Measurements from ENCODE around the gene WWC2.

The WWC2 gene

GRCh38 chr4:183214912-183215488, 115.9 kb downstream of the WWC2 start:
- no peaks in the 10 kb centered on the region for H3K27me3 ChIP-seq (ENCODE audit: insufficient read depth, low read length)
- H3K9me3 ChIP-seq (ENCODE audit: low read length): no peaks in the 10 kb centered on the region
- H3K4me3 ChIP-seq (ENCODE audit: low read length): no peak overlapping the region
- peaks cover 9% of the 10 kb centered on the region for H3K36me3 ChIP-seq (ENCODE audit: insufficient read depth, low read length)
- no peak overlapping the region for H2AFZ ChIP-seq (ENCODE audit: low read depth, low read length)
- no peaks in the 10 kb centered on the region for H3K4me1 ChIP-seq (ENCODE audit: insufficient read depth, low read length)

- Histone ChIP-seq H3K4me1 (ENCODE audit: insufficient read depth, low read length) (no peaks in the 10 kb centered on the region), H3K4me3 (ENCODE audit: low read length) (no peak overlapping the region), H2AFZ (ENCODE audit: low read depth, low read length) (no peak overlapping the region), H3K9me3 (ENCODE audit: low read length) (no peaks in the 10 kb centered on the region), H3K27me3 (ENCODE audit: insufficient read depth, low read length) (no peaks in the 10 kb centered on the region), H3K36me3 (ENCODE audit: insufficient read depth, low read length) (no peaks in the 10 kb centered on the region)
Measured at GRCh38 chr4:183220236-183220635, 121.2 kb downstream of the WWC2 start.

GRCh38 chr4:183223053-183223452, 124.0 kb downstream of the WWC2 start:
- Histone ChIP-seq H2AFZ (ENCODE audit: low read depth, low read length) (no peak overlapping the region), H3K4me1 (ENCODE audit: insufficient read depth, low read length) (no peaks in the 10 kb centered on the region), H3K9me3 (ENCODE audit: low read length) (no peaks in the 10 kb centered on the region), H3K36me3 (ENCODE audit: insufficient read depth, low read length) (no peaks in the 10 kb centered on the region), H3K27me3 (ENCODE audit: insufficient read depth, low read length) (no peaks in the 10 kb centered on the region), H3K4me3 (ENCODE audit: low read length) (no peak overlapping the region)

GRCh38 chr4:183229397-183229796, 130.3 kb downstream of the WWC2 start:
- peaks cover 3% of the 10 kb centered on the region for H3K36me3 ChIP-seq (ENCODE audit: insufficient read depth, low read length)
- no peaks in the 10 kb centered on the region for H3K27me3 ChIP-seq (ENCODE audit: insufficient read depth, low read length)
- no peaks in the 10 kb centered on the region for H3K4me1 ChIP-seq (ENCODE audit: insufficient read depth, low read length)
- no peak overlapping the region for H2AFZ ChIP-seq (ENCODE audit: low read depth, low read length)
- H3K9me3 ChIP-seq (ENCODE audit: low read length): no peaks in the 10 kb centered on the region
- H3K4me3 ChIP-seq (ENCODE audit: low read length): no peak overlapping the region

- H3K9me3 ChIP-seq (ENCODE audit: low read length): peaks cover 2% of the 10 kb centered on the region
- no peak overlapping the region for H3K4me3 ChIP-seq (ENCODE audit: low read length)
- H3K36me3 ChIP-seq (ENCODE audit: insufficient read depth, low read length): peaks cover 19% of the 10 kb centered on the region
- peaks cover 24% of the 10 kb centered on the region for H3K4me1 ChIP-seq (ENCODE audit: insufficient read depth, low read length)
- H3K27me3 ChIP-seq (ENCODE audit: insufficient read depth, low read length): no peaks in the 10 kb centered on the region
- H2AFZ ChIP-seq (ENCODE audit: low read depth, low read length): no peak overlapping the region
Measured at GRCh38 chr4:183240581-183241321, 141.7 kb downstream of the WWC2 start.

GRCh38 chr4:183241322-183241640, 142.2 kb downstream of the WWC2 start:
- no peaks in the 10 kb centered on the region for H3K27me3 ChIP-seq (ENCODE audit: insufficient read depth, low read length)
- peaks cover 2% of the 10 kb centered on the region for H3K9me3 ChIP-seq (ENCODE audit: low read length)
- peaks cover 23% of the 10 kb centered on the region for H3K36me3 ChIP-seq (ENCODE audit: insufficient read depth, low read length)
- no peak overlapping the region for H3K4me3 ChIP-seq (ENCODE audit: low read length)
- H2AFZ ChIP-seq (ENCODE audit: low read depth, low read length): no peak overlapping the region
- H3K4me1 ChIP-seq (ENCODE audit: insufficient read depth, low read length): peaks cover 24% of the 10 kb centered on the region

- Histone ChIP-seq H3K27me3 (ENCODE audit: insufficient read depth, low read length) (no peaks in the 10 kb centered on the region), H3K4me3 (ENCODE audit: low read length) (no peak overlapping the region), H2AFZ (ENCODE audit: low read depth, low read length) (no peak overlapping the region), H3K9me3 (ENCODE audit: low read length) (peaks cover 2% of the 10 kb centered on the region), H3K4me1 (ENCODE audit: insufficient read depth, low read length) (peaks cover 24% of the 10 kb centered on the region), H3K36me3 (ENCODE audit: insufficient read depth, low read length) (peaks cover 23% of the 10 kb centered on the region)
Measured at GRCh38 chr4:183241721-183242151, 142.7 kb downstream of the WWC2 start.

- H2AFZ ChIP-seq (ENCODE audit: low read depth, low read length): no peak overlapping the region
- no peaks in the 10 kb centered on the region for H3K27me3 ChIP-seq (ENCODE audit: insufficient read depth, low read length)
- peaks cover 24% of the 10 kb centered on the region for H3K4me1 ChIP-seq (ENCODE audit: insufficient read depth, low read length)
- peaks cover 26% of the 10 kb centered on the region for H3K36me3 ChIP-seq (ENCODE audit: insufficient read depth, low read length)
- H3K4me3 ChIP-seq (ENCODE audit: low read length): no peak overlapping the region
- peaks cover 2% of the 10 kb centered on the region for H3K9me3 ChIP-seq (ENCODE audit: low read length)
Measured at GRCh38 chr4:183242291-183242690, 143.2 kb downstream of the WWC2 start.

- Histone ChIP-seq H2AFZ (ENCODE audit: low read depth, low read length) (no peak overlapping the region), H3K27me3 (ENCODE audit: insufficient read depth, low read length) (no peaks in the 10 kb centered on the region), H3K4me1 (ENCODE audit: insufficient read depth, low read length) (peaks cover 24% of the 10 kb centered on the region), H3K9me3 (ENCODE audit: low read length) (peaks cover 2% of the 10 kb centered on the region), H3K4me3 (ENCODE audit: low read length) (no peak overlapping the region), H3K36me3 (ENCODE audit: insufficient read depth, low read length) (peaks cover 37% of the 10 kb centered on the region)
Measured at GRCh38 chr4:183244019-183244418, 145.0 kb downstream of the WWC2 start.

GRCh38 chr4:183244506-183244905, 145.4 kb downstream of the WWC2 start:
- peaks cover 37% of the 10 kb centered on the region for H3K36me3 ChIP-seq (ENCODE audit: insufficient read depth, low read length)
- no peaks in the 10 kb centered on the region for H3K27me3 ChIP-seq (ENCODE audit: insufficient read depth, low read length)
- H3K4me1 ChIP-seq (ENCODE audit: insufficient read depth, low read length): peaks cover 24% of the 10 kb centered on the region
- H2AFZ ChIP-seq (ENCODE audit: low read depth, low read length): no peak overlapping the region
- no peak overlapping the region for H3K4me3 ChIP-seq (ENCODE audit: low read length)
- peaks cover 2% of the 10 kb centered on the region for H3K9me3 ChIP-seq (ENCODE audit: low read length)

- Histone ChIP-seq H3K4me1 (ENCODE audit: insufficient read depth, low read length) (no peaks in the 10 kb centered on the region), H2AFZ (ENCODE audit: low read depth, low read length) (no peak overlapping the region), H3K9me3 (ENCODE audit: low read length) (no peaks in the 10 kb centered on the region), H3K27me3 (ENCODE audit: insufficient read depth, low read length) (no peaks in the 10 kb centered on the region), H3K4me3 (ENCODE audit: low read length) (no peak overlapping the region), H3K36me3 (ENCODE audit: insufficient read depth, low read length) (peaks cover 35% of the 10 kb centered on the region)
Measured at GRCh38 chr4:183248201-183248600, 149.1 kb downstream of the WWC2 start.

GRCh38 chr4:183249854-183250253, 150.8 kb downstream of the WWC2 start:
- Histone ChIP-seq H3K4me3 (ENCODE audit: low read length) (no peak overlapping the region), H3K36me3 (ENCODE audit: insufficient read depth, low read length) (peaks cover 46% of the 10 kb centered on the region), H3K4me1 (ENCODE audit: insufficient read depth, low read length) (no peaks in the 10 kb centered on the region), H3K27me3 (ENCODE audit: insufficient read depth, low read length) (no peaks in the 10 kb centered on the region), H2AFZ (ENCODE audit: low read depth, low read length) (no peak overlapping the region), H3K9me3 (ENCODE audit: low read length) (no peaks in the 10 kb centered on the region)

GRCh38 chr4:183250831-183251230, 151.8 kb downstream of the WWC2 start:
- Histone ChIP-seq H3K4me1 (ENCODE audit: insufficient read depth, low read length) (no peaks in the 10 kb centered on the region), H2AFZ (ENCODE audit: low read depth, low read length) (no peak overlapping the region), H3K4me3 (ENCODE audit: low read length) (no peak overlapping the region), H3K36me3 (ENCODE audit: insufficient read depth, low read length) (peaks cover 41% of the 10 kb centered on the region), H3K9me3 (ENCODE audit: low read length) (no peaks in the 10 kb centered on the region), H3K27me3 (ENCODE audit: insufficient read depth, low read length) (no peaks in the 10 kb centered on the region)

- Histone ChIP-seq H3K36me3 (ENCODE audit: insufficient read depth, low read length) (peaks cover 33% of the 10 kb centered on the region), H2AFZ (ENCODE audit: low read depth, low read length) (no peak overlapping the region), H3K9me3 (ENCODE audit: low read length) (no peaks in the 10 kb centered on the region)
Measured at GRCh38 chr4:183252959-183253358, 153.9 kb downstream of the WWC2 start.

More at GRCh38 chr4:183252959-183253358, 153.9 kb downstream of the WWC2 start:
- no peak overlapping the region for H3K4me3 ChIP-seq (ENCODE audit: low read length)
- H3K27me3 ChIP-seq (ENCODE audit: insufficient read depth, low read length): no peaks in the 10 kb centered on the region
- H3K4me1 ChIP-seq (ENCODE audit: insufficient read depth, low read length): no peaks in the 10 kb centered on the region
